Hepatocyte (in vitro differentiated cells): ENCODE data around the gene CAPZB.

Source experiments
- CTCF ChIP-seq: fragments of 200-600 bp; sonication (generic); IDR thresholded peaks from 2 replicates; pipeline ENCODE4 v1.5.1; 2016; ENCODE audit warnings: antibody characterized with exemption, mild to moderate bottlenecking; ENCODE audit not compliant: poor library complexity
- EZH2 ChIP-seq: fragments of 200-600 bp; sonication (generic); IDR thresholded peaks from 2 replicates; pipeline ENCODE4 v1.6.1; 2016; ENCODE audit warnings: antibody characterized with exemption, mild to moderate bottlenecking, borderline replicate concordance
- EZH2phosphoT487 ChIP-seq: fragments of 200-600 bp; sonication (generic); IDR thresholded peaks from one replicate; pipeline ENCODE4 v1.6.1; 2018; ENCODE audit warnings: antibody characterized with exemption, mild to moderate bottlenecking, low read depth, moderate library complexity; ENCODE audit not compliant: unreplicated experiment, severe bottlenecking

DNA sequence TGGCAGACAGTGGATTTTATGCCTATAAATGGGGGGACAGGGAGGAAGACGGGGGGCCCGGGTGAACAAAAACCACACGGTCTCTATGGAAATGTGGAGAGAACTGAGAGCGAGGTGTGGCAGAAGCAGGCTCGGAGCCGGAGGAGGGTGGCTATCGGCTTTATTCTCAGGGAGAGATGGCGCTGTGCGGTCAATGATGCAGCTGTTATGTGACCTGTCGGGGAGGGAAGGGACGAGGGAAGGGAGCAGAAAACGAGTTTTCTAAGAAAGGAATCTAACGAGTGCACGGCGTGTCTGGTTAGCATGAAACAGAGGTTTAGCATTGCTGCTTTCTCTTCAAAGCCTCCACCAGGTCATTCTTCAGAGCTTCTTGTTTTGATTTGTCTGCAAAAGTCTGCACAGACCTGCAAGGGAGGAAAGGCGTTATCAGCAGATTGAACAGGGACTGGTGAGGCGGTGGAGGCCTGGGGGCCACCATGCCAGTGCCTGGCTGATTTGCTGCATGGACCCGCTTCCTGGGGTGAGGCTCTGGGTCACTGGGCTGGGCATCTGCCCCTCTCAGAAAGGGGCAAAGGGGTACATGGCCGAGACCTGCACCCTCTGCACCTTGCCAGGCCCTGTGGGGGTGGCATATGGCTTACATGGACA is 146.0 kb downstream of the CAPZB start:
- no peak for TF ChIP-seq CTCF
- TF ChIP-seq EZH2phosphoT487, result no peak
- TF ChIP-seq EZH2, result no peak
